ENCODE results near the gene NUP210. TPM values are rescaled to one million over a fixed set of nuclear protein-coding genes. Genes with fewer than 3 reads are reported as not detected.

The NUP210 gene
- total RNA-seq, 1 experiment from 2014 or later = 64.0 TPM

DNA sequence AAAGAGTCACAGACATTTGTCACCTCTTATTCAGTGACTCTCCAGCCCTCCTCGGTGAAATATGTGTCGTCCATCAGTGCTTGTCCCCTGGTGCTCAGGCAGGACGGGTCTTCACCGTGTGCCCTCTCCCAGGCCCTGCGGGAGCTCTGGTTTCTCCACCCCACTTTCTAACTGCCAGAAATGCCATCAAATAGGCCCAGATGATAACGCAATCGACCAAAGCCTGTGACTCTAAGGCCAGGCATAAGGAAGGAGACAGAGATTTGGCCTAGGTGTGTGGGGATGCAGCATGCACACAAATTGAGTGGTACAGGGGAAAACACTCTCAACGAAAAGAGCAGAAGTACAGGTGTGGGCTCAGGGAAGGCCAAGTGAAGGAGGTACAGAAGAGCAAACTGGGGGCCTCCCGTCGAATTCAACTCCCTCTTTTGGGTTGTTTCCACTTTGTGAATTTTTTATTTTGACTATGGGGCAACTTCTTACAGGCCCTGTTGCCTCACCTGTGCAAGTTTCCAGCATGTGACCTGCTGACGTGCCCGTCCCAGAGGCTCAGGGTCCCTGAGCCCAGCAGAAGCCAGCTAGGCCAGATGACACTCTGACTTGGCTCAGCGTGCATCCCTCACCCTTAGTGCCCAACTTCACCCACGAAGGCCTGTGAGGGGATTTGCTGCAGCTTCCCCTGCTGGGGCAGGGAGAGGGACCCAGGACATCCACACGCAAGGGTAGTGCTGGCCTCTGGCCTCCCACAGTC is 4.7 kb downstream of the NUP210 start:
- H3K9me3 ChIP-seq (ENCODE audit: low read length) = no peaks in the 10 kb centered on the region
- H3K79me2 ChIP-seq (ENCODE audit: low read length) = peaks cover 78% of the 10 kb centered on the region
- H3K27ac ChIP-seq (ENCODE audit: low read length) = no peak overlapping the region
- H3K4me2 ChIP-seq (ENCODE audit: low read length) = peak overlapping the region; percentile 29; the same call in 1 of the 2 replicates
- ATAC-seq (no peak), DNase-seq (no peak)
- no peak overlapping the region for H2AFZ ChIP-seq (ENCODE audit: low read length)
- peaks cover 47% of the 10 kb centered on the region for H3K4me1 ChIP-seq (ENCODE audit: insufficient read depth, low read length)
- no peak for TF ChIP-seq EZH2phosphoT487 (IDR thresholded peaks at IDR 0.05; ENCODE audit: borderline replicate concordance, low read length)
- no peak for TF ChIP-seq EZH2 (IDR thresholded peaks at IDR 0.05; ENCODE audit: low read length, unreplicated experiment)
- H4K20me1 ChIP-seq (ENCODE audit: low read length) = peaks cover 20% of the 10 kb centered on the region
- no TSS peak for BruUV-seq (replicated peaks)
- H3K9ac ChIP-seq (ENCODE audit: low read length) = no peak overlapping the region
- H3K4me3 ChIP-seq (ENCODE audit: low read length) = no peak overlapping the region
- no peaks in the 10 kb centered on the region for H3K27me3 ChIP-seq (ENCODE audit: low read length)
- peaks cover 7% of the 10 kb centered on the region for H3F3A ChIP-seq (ENCODE audit: low read length, unreplicated experiment)
- CTCF ChIA-PET = interaction anchor here (0.6 kb wide), 1 partner anchor 448 kb away, joined by 8 read pairs; no protein-coding TSS in a partner anchor
- H3K36me3 ChIP-seq (ENCODE audit: low read depth, low read length) = peaks cover 3% of the 10 kb centered on the region; the same call in 1 of the 2 replicates
- POLR2A ChIA-PET (ENCODE audit: unreplicated experiment) = no interaction called here
- intact Hi-C loops (cut with micrococcal nuclease) = no loop called here
- H3K9me2 ChIP-seq (replicated peaks; ENCODE audit: low read length) = no peaks in the 10 kb centered on the region

DNA sequence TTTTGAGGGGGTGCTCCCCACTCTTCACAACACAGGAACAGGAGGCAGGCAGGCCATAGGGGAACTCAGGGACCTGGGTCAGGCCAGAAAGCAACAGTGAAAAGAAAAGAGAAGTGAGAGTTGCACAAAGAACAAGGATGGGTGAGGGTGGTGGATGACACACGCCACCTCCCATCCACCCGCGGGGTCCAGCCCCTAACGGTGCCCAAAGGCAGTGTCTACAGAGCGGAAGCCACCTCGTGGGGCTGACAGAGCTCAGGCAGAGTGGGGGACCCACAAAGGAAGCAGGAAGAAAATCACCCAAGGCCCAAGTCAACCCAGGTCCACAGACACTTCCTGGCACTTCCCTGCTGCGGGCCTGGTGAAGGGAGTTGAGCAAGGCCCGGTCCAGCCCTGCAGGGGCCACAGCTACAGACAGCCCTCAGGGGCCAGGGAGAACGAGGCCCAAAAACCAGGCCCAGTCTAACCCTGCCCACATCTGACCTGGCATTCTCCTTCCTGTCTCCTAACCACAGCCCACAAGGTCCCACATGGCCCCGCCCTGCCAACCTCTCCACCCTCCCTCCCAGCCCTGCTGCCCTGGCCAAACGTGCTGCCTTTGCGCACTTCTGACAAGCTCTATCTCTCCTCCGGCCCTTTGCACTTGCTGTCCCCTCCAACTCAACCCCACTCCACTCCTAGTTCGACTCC is 5.9 kb downstream of the NUP210 start:
- intact Hi-C loops (cut with micrococcal nuclease) = loop anchor here (5.0 kb wide), 1 partner anchor 307 kb away; no protein-coding TSS in a partner anchor
- Histone ChIP-seq H3K79me2 (ENCODE audit: low read length) (peaks cover 76% of the 10 kb centered on the region), H3K4me3 (ENCODE audit: low read length) (no peak overlapping the region), H2AFZ (ENCODE audit: low read length) (no peak overlapping the region), H3K9me2 (replicated peaks; ENCODE audit: low read length) (no peaks in the 10 kb centered on the region), H3K27me3 (ENCODE audit: low read length) (no peaks in the 10 kb centered on the region), H3K4me2 (ENCODE audit: low read length) (peak overlapping the region; percentile 69), H3K4me1 (ENCODE audit: insufficient read depth, low read length) (peaks cover 43% of the 10 kb centered on the region), H3K36me3 (ENCODE audit: low read depth, low read length) (peaks cover 7% of the 10 kb centered on the region; the same call in 1 of the 2 replicates), H4K20me1 (ENCODE audit: low read length) (peaks cover 20% of the 10 kb centered on the region), H3K9ac (ENCODE audit: low read length) (peak overlapping the region; percentile 35; the same call in 1 of the 2 replicates), H3K27ac (ENCODE audit: low read length) (peak overlapping the region; percentile 78), H3K9me3 (ENCODE audit: low read length) (no peaks in the 10 kb centered on the region), H3F3A (ENCODE audit: low read length, unreplicated experiment) (peaks cover 7% of the 10 kb centered on the region)
- peak; percentile 49 for ATAC-seq
- DNase-seq = peak; percentile 51
- TF ChIP-seq EZH2 (IDR thresholded peaks at IDR 0.05; ENCODE audit: low read length, unreplicated experiment) = no peak
- TF ChIP-seq, protein P1, sequence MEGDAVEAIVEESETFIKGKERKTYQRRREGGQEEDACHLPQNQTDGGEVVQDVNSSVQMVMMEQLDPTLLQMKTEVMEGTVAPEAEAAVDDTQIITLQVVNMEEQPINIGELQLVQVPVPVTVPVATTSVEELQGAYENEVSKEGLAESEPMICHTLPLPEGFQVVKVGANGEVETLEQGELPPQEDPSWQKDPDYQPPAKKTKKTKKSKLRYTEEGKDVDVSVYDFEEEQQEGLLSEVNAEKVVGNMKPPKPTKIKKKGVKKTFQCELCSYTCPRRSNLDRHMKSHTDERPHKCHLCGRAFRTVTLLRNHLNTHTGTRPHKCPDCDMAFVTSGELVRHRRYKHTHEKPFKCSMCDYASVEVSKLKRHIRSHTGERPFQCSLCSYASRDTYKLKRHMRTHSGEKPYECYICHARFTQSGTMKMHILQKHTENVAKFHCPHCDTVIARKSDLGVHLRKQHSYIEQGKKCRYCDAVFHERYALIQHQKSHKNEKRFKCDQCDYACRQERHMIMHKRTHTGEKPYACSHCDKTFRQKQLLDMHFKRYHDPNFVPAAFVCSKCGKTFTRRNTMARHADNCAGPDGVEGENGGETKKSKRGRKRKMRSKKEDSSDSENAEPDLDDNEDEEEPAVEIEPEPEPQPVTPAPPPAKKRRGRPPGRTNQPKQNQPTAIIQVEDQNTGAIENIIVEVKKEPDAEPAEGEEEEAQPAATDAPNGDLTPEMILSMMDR (conservative IDR thresholded peaks at IDR 0.05; ENCODE audit: low read depth, low read length) = no peak
- no peak for TF ChIP-seq EZH2phosphoT487 (IDR thresholded peaks at IDR 0.05; ENCODE audit: borderline replicate concordance, low read length)
- BruUV-seq (replicated peaks) = no TSS peak
- POLR2A ChIA-PET (ENCODE audit: unreplicated experiment) = no interaction called here
- CTCF ChIA-PET = no interaction called here

DNA sequence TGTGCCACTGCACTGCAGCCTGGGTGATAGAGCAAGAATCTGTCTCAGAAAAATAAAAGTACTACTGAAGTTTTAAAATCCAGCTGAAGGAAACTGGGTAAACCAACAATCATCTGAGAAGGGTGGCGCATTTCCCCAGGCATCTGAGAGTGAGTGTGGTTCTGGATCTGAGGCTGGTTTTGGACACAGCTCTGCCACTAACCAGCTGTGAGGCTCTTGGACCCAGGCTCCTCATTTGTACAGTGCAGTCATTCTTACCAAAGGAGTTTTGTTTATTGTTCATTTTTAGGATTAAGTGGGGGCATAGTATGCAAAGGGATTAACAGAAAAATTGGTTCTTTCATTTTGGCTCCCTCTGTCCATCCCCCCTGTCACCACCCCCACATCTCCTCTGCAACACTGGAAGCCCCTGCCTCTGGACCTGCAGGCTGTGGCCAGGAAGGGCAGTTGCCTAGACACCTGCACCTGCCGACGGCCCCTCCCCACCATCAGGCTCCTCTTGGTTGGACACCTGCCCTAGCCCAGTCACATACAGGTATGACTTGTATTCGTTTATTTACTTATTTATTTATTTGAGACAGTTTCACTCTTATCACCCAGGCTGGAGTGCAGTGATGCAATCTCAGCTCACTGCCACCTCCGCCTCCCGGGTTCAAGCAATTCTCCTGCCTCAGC is 8.8 kb downstream of the NUP210 start:
- peaks cover 7% of the 10 kb centered on the region for H3F3A ChIP-seq (ENCODE audit: low read length, unreplicated experiment)
- intact Hi-C loops (cut with micrococcal nuclease) = loop anchor here (5.0 kb wide), 1 partner anchor 304 kb away; no protein-coding TSS in a partner anchor
- no peak overlapping the region for H3K4me2 ChIP-seq (ENCODE audit: low read length)
- H3K9me3 ChIP-seq (ENCODE audit: low read length) = 0 out of 2 replicates have a peak, but pooled peaks cover 6% of the 10 kb centered on the region
- H2AFZ ChIP-seq (ENCODE audit: low read length) = no peak overlapping the region
- no peak overlapping the region for H3K4me3 ChIP-seq (ENCODE audit: low read length)
- ChIA-PET CTCF (interaction anchor here (0.6 kb wide), 1 partner anchor 40 kb away, joined by 5 read pairs; no protein-coding TSS in a partner anchor), POLR2A (ENCODE audit: unreplicated experiment) (no interaction called here)
- peaks cover 62% of the 10 kb centered on the region for H3K79me2 ChIP-seq (ENCODE audit: low read length)
- DNase-seq = no peak
- no peak for ATAC-seq
- H3K27ac ChIP-seq (ENCODE audit: low read length) = no peak overlapping the region
- peaks cover 26% of the 10 kb centered on the region for H3K4me1 ChIP-seq (ENCODE audit: insufficient read depth, low read length)
- H3K9ac ChIP-seq (ENCODE audit: low read length) = no peak overlapping the region
- peaks cover 17% of the 10 kb centered on the region for H3K36me3 ChIP-seq (ENCODE audit: low read depth, low read length)
- no TSS peak for BruUV-seq (replicated peaks)
- no peaks in the 10 kb centered on the region for H3K9me2 ChIP-seq (replicated peaks; ENCODE audit: low read length)
- no peaks in the 10 kb centered on the region for H3K27me3 ChIP-seq (ENCODE audit: low read length)
- H4K20me1 ChIP-seq (ENCODE audit: low read length) = peaks cover 17% of the 10 kb centered on the region
- no peak for TF ChIP-seq EZH2phosphoT487 (IDR thresholded peaks at IDR 0.05; ENCODE audit: borderline replicate concordance, low read length)
- TF ChIP-seq, protein P1 (conservative IDR thresholded peaks at IDR 0.05; ENCODE audit: low read depth, low read length) = no peak
- TF ChIP-seq EZH2 (IDR thresholded peaks at IDR 0.05; ENCODE audit: low read length, unreplicated experiment) = no peak
